Measurements from ENCODE around the gene NDUFB5. TPM values are rescaled to one million over a fixed set of nuclear protein-coding genes. Genes with fewer than 3 reads are reported as not detected.

NDUFB5 gene
- total RNA-seq, 2 donors from 2014 or later: 103 to 116 TPM

DNA sequence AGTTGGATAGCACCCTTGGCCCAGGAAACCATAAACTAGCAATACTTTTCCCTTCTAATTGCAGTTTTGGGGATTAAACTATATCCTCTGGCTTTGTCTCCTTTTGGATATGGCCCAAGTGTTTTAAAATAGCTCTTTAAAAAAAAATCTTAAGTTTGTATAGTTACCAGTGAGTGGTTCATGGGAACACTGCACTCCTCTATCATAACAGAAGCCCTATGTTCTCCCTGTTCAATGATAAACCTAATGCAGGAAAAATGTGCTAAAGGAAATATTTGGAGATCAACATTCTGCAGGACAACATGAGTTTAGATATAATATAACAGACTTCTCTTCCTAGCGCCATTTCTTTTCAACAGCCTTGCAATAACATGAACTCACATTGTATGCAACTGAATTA lies 13.3 kb upstream of the NDUFB5 start:
- no peak overlapping the region for H3K9ac ChIP-seq (ENCODE audit: extremely low read depth, low read length, poor library complexity, severe bottlenecking)
- H3K4me1 ChIP-seq (ENCODE audit: control insufficient read depth, insufficient read depth, low read length): peaks cover 10% of the 10 kb centered on the region
- H3K27me3 ChIP-seq (ENCODE audit: control insufficient read depth, insufficient read depth, low read length, poor library complexity, severe bottlenecking): no peaks in the 10 kb centered on the region
- peaks cover 12% of the 10 kb centered on the region for H3K4me1 Mint-ChIP-seq
- no peak for DNase-seq
- no peak overlapping the region for H3K4me3 ChIP-seq (ENCODE audit: low read length)
- no peak for TF ChIP-seq CTCF (conservative IDR thresholded peaks at IDR 0.05)
- no peak overlapping the region for H3K27ac Mint-ChIP-seq
- peaks cover 72% of the 10 kb centered on the region for H3K36me3 Mint-ChIP-seq (ENCODE audit: low read depth)
- H3K9me3 Mint-ChIP-seq: no peaks in the 10 kb centered on the region
- H3K4me3 Mint-ChIP-seq: no peak overlapping the region
- no peaks in the 10 kb centered on the region for H3K27me3 Mint-ChIP-seq (ENCODE audit: insufficient read depth)
- 92% methylated on average over 1 of the region's 1 CpG; no CpG with 5 or more reads in 1 of the 2 experiments for WGBS, 2 experiments (ENCODE audit: insufficient coverage in 1 of 2, insufficient read length in 1 of 2)
- H3K36me3 ChIP-seq (ENCODE audit: control insufficient read depth, insufficient read depth, low read length): peaks cover 88% of the 10 kb centered on the region
- no peak overlapping the region for H3K27ac ChIP-seq (ENCODE audit: low read depth, low read length)
- H3K9me3 ChIP-seq (ENCODE audit: control insufficient read depth, low read length): no peaks in the 10 kb centered on the region

DNA sequence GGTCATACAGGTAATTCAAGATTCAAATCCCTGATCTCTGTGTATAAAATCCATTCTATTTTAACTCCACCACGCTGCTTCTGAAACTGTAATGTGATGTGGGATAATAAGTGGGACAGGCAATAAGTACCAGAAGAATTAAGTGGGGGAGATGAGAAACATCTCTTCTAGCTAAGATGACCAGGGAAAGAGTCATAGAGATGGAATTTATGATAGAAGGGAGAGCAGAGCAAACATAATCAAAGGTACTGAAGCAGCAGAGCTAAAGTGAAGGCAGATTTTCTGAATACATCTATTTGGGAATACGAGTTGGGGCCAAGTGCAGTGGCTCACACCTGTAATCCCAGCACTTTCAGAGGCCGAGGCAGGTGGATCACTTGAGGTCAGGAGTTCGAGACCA lies 5.1 kb upstream of the NDUFB5 start:
- Mint-ChIP-seq H3K9me3 (no peaks in the 10 kb centered on the region), H3K4me1 (no peaks in the 10 kb centered on the region), H3K27ac (no peak overlapping the region), H3K4me3 (no peak overlapping the region), H3K27me3 (ENCODE audit: insufficient read depth) (no peaks in the 10 kb centered on the region), H3K36me3 (ENCODE audit: low read depth) (peaks cover 63% of the 10 kb centered on the region)
- TF ChIP-seq CTCF (conservative IDR thresholded peaks at IDR 0.05): no peak
- peaks cover 70% of the 10 kb centered on the region for H3K36me3 ChIP-seq (ENCODE audit: control insufficient read depth, insufficient read depth, low read length)
- DNase-seq: no peak
- H3K4me1 ChIP-seq (ENCODE audit: control insufficient read depth, insufficient read depth, low read length): peaks cover 2% of the 10 kb centered on the region
- no peaks in the 10 kb centered on the region for H3K27me3 ChIP-seq (ENCODE audit: control insufficient read depth, insufficient read depth, low read length, poor library complexity, severe bottlenecking)
- no peak overlapping the region for H3K4me3 ChIP-seq (ENCODE audit: low read length)
- H3K9me3 ChIP-seq (ENCODE audit: control insufficient read depth, low read length): no peaks in the 10 kb centered on the region
- no peak overlapping the region for H3K9ac ChIP-seq (ENCODE audit: extremely low read depth, low read length, poor library complexity, severe bottlenecking)
- no peak overlapping the region for H3K27ac ChIP-seq (ENCODE audit: low read depth, low read length)
- WGBS, 2 experiments (ENCODE audit: insufficient coverage in 1 of 2, insufficient read length in 1 of 2): 94 to 100% methylated on average over 3 to 4 of the region's 4 CpGs

- Histone ChIP-seq H3K36me3 (ENCODE audit: control insufficient read depth, insufficient read depth, low read length) (peaks cover 40% of the 10 kb centered on the region), H3K9me3 (ENCODE audit: control insufficient read depth, low read length) (no peaks in the 10 kb centered on the region), H3K27ac (ENCODE audit: low read depth, low read length) (no peak overlapping the region), H3K9ac (ENCODE audit: extremely low read depth, low read length, poor library complexity, severe bottlenecking) (peak overlapping the region; percentile 96), H3K27me3 (ENCODE audit: control insufficient read depth, insufficient read depth, low read length, poor library complexity, severe bottlenecking) (no peaks in the 10 kb centered on the region), H3K4me3 (ENCODE audit: low read length) (peak overlapping the region; percentile 89), H3K4me1 (ENCODE audit: control insufficient read depth, insufficient read depth, low read length) (peaks cover 2% of the 10 kb centered on the region)
- peaks cover 16% of the 10 kb centered on the region for H3K4me1 Mint-ChIP-seq
- peaks cover 33% of the 10 kb centered on the region for H3K36me3 Mint-ChIP-seq (ENCODE audit: low read depth)
- 89 to 93% methylated on average over 3 to 4 of the region's 4 CpGs for WGBS, 2 experiments (ENCODE audit: insufficient coverage in 1 of 2, insufficient read length in 1 of 2)
- no peak overlapping the region for H3K27ac Mint-ChIP-seq
- H3K27me3 Mint-ChIP-seq (ENCODE audit: insufficient read depth): no peaks in the 10 kb centered on the region
- H3K9me3 Mint-ChIP-seq: no peaks in the 10 kb centered on the region
- peak overlapping the region; percentile 94 for H3K4me3 Mint-ChIP-seq
- TF ChIP-seq CTCF (conservative IDR thresholded peaks at IDR 0.05): no peak
- DNase-seq: no peak
Observed at GRCh38 chr3:179603321-179603720, 1.3 kb upstream of the NDUFB5 start.
